HG03135 (cell line): Measurements from ENCODE around the gene CLOCK.
A peak's percentile ranks its signal among the peaks of the same experiment; 100 is the strongest.
"Not testable (repeated sequence)": the region's sequence is repeated elsewhere in the genome, so short reads cannot be mapped to it uniquely, and the experiment has no call there.

Source experiments
- ATAC-seq: cut with Tn5 transposase; IDR thresholded peaks from one replicate; pipeline ENCODE4 v1.9.1; 2021; ENCODE audit warnings: mild to moderate bottlenecking, moderate library complexity; ENCODE audit not compliant: unreplicated experiment

The CLOCK gene

GRCh38 chr4:55546756-55547465 is at the start of gene CLOCK:
TSS of gene CLOCK (minus strand) at chr4:55546909. CDS start at chr4:55482785, 64,124 bp downstream.
- peak; percentile 69 for ATAC-seq

- ATAC-seq, result no peak
These were observed 45.3 kb upstream of the CLOCK start, which contains the start of gene PDCL2 for GRCh38 chr4:55592014-55592413. TSS of gene PDCL2 (minus strand) at chr4:55592245. CDS start at chr4:55592109, 136 bp downstream.

GRCh38 chr4:55588160-55588559 is 41.5 kb upstream of the CLOCK start:
- no peak for ATAC-seq

GRCh38 chr4:55582773-55583172 is 36.1 kb upstream of the CLOCK start:
- ATAC-seq, result not testable (repeated sequence)

GRCh38 chr4:55578341-55579010 is 31.8 kb upstream of the CLOCK start:
- no peak for ATAC-seq

GRCh38 chr4:55575513-55575912 is 28.8 kb upstream of the CLOCK start:
- ATAC-seq, result no peak

- ATAC-seq, result no peak
These were observed 27.5 kb upstream of the CLOCK start for GRCh38 chr4:55574252-55574651.

- no peak for ATAC-seq
These were observed 25.1 kb upstream of the CLOCK start for GRCh38 chr4:55571806-55572205.

- ATAC-seq, result no peak
These were observed 22.3 kb upstream of the CLOCK start for GRCh38 chr4:55568905-55569504.

- peak; percentile 98 for ATAC-seq
These were observed 15.2 kb upstream of the CLOCK start for GRCh38 chr4:55561889-55562288.

GRCh38 chr4:55560096-55560495 is 13.4 kb upstream of the CLOCK start:
- ATAC-seq, result no peak

- no peak for ATAC-seq
These were observed 7.8 kb upstream of the CLOCK start for GRCh38 chr4:55554453-55555030.

- ATAC-seq, result no peak
These were observed 6.9 kb upstream of the CLOCK start for GRCh38 chr4:55553441-55554201.

- ATAC-seq, result not testable (repeated sequence)
These were observed 5.3 kb upstream of the CLOCK start for GRCh38 chr4:55551964-55552363.

GRCh38 chr4:55549888-55550287 is 3.2 kb upstream of the CLOCK start:
- no peak for ATAC-seq

GRCh38 chr4:55547918-55548317 is 1.2 kb upstream of the CLOCK start:
- ATAC-seq, result no peak

GRCh38 chr4:55547466-55547770 is 709 bp upstream of the CLOCK start:
- ATAC-seq, result no peak

GRCh38 chr4:55546506-55546755 is 278 bp downstream of the CLOCK start:
- peak; percentile 39 for ATAC-seq

GRCh38 chr4:55545641-55546505 is 836 bp downstream of the CLOCK start:
- peak; percentile 44 for ATAC-seq

GRCh38 chr4:55545151-55545550 is 1.6 kb downstream of the CLOCK start:
- no peak for ATAC-seq
